ENCODE measurements around the gene SUN1. TPM values are rescaled to one million over a fixed set of nuclear protein-coding genes. Genes with fewer than 3 reads are reported as not detected.

SUN1 gene
- polyA plus RNA-seq, 1 of the 3 experiments (the other 2 are of a cell fraction): 369 TPM

DNA sequence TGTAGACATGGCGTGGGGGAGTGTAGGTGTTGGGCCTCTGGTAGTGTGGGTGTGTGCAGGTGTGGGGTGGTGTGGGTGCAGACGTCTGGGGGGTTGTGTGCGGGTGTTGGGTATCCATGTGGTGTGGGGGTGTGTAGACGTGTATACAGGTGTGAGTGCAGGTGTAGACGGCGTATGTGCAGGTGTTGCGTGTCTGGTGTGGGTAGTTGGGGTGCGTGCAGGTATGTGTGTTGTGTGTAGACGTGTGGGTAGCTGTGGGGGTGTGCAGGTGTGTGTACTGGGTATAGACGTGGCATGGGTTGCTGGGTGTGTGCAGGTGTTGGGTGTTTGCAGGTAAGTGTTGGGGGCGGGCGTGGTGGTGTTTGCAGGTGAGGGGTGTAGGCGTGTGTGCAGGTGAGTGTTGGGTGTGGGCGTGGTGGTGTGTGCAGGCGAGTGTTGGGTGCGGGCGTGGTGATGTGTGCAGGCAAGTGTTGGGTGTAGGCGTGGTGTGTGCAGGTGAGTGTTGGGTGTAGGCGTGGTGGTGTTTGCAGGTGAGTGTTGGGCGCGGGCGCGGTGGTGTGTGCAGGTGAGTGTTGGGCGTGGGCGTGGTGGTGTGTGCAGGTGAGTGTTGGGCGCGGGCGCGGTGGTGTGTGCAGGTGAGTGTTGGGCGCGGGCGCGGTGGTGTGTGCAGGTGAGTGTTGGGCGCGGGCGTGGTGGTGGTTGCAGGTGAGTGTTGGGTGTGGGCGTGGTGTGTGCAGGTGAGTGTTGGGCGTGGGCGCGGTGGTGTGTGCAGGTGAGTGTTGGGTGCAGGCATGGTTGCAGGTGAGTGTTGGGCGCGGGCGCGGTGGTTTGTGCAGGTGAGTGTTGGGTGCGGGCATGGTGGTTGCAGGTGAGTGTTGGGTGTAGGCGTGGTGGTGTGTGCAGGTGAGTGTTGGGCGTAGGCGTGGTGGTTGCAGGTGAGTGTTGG lies 60.6 kb downstream of the SUN1 start:
- Histone ChIP-seq H3K4me3 (ENCODE audit: low read depth in 2 of 2, low read length in 1 of 2) (no peak overlapping the region), H3K9ac (no peak overlapping the region), H3F3A (replicated peaks; ENCODE audit: insufficient read depth) (peaks cover 5% of the 10 kb centered on the region), H3K9me3 (no peaks in the 10 kb centered on the region), H3K36me3 (replicated peaks in 1 of 2; ENCODE audit: control insufficient read depth in 1 of 2, insufficient read depth in 2 of 2, low read length in 1 of 2) (peaks cover 4 to 71% of the 10 kb centered on the region in 2 experiments), H3K9me2 (no peaks in the 10 kb centered on the region), H3K4me2 (no peak overlapping the region), H4K20me1 (ENCODE audit: insufficient read depth) (peaks cover 13% of the 10 kb centered on the region; the same call in 1 of the 2 replicates), H3K27me3 (ENCODE audit: insufficient read depth) (no peaks in the 10 kb centered on the region), H3K79me2 (ENCODE audit: insufficient read depth) (peaks cover 15% of the 10 kb centered on the region), H3K4me1 (ENCODE audit: control insufficient read depth in 1 of 2, insufficient read depth in 2 of 2, low read depth in 1 of 2, low read length in 1 of 2) (peaks cover 0 to 6% of the 10 kb centered on the region in 2 experiments; a peak in 1 of 4 replicates), H2AFZ (ENCODE audit: low read depth) (no peak overlapping the region), H3K27ac (ENCODE audit: low read depth in 2 of 2, low read length in 1 of 2) (no peak overlapping the region)
- DNase-seq: no peak
- ChIA-PET CTCF (no interaction called here), POLR2A (no interaction called here)
- TF ChIP-seq YY1 (IDR thresholded peaks at IDR 0.05; ENCODE audit: low read depth) (no peak), RAD21 (IDR thresholded peaks at IDR 0.05; ENCODE audit: low read length) (no peak), FOSL2 (IDR thresholded peaks at IDR 0.05; ENCODE audit: borderline replicate concordance, low read depth) (no peak), SMC3 (IDR thresholded peaks at IDR 0.05; ENCODE audit: low read depth, low read length) (no peak), MEF2A (IDR thresholded peaks at IDR 0.05; ENCODE audit: borderline replicate concordance, low read depth) (no peak), ELF1 (IDR thresholded peaks at IDR 0.05) (no peak), NRF1 (IDR thresholded peaks at IDR 0.05; ENCODE audit: low read depth, low read length) (no peak), RFX5 (IDR thresholded peaks at IDR 0.05; ENCODE audit: low read length) (no peak), GATA2 (CRISPR knock-in tag; IDR thresholded peaks at IDR 0.05) (no peak), GABPA (IDR thresholded peaks at IDR 0.05; ENCODE audit: low read depth) (no peak), TEAD4 (IDR thresholded peaks at IDR 0.05; ENCODE audit: borderline replicate concordance, insufficient read depth) (no peak), FOXM1 (IDR thresholded peaks at IDR 0.05; ENCODE audit: low read depth) (no peak), JUND (IDR thresholded peaks at IDR 0.05) (no peak), TCF12 (IDR thresholded peaks at IDR 0.05) (no peak)
- TF ChIP-seq, protein P1, sequence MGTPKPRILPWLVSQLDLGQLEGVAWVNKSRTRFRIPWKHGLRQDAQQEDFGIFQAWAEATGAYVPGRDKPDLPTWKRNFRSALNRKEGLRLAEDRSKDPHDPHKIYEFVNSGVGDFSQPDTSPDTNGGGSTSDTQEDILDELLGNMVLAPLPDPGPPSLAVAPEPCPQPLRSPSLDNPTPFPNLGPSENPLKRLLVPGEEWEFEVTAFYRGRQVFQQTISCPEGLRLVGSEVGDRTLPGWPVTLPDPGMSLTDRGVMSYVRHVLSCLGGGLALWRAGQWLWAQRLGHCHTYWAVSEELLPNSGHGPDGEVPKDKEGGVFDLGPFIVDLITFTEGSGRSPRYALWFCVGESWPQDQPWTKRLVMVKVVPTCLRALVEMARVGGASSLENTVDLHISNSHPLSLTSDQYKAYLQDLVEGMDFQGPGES (IDR thresholded peaks at IDR 0.05; ENCODE audit: low read depth, low read length): no peak
- TF ChIP-seq, protein P2, sequence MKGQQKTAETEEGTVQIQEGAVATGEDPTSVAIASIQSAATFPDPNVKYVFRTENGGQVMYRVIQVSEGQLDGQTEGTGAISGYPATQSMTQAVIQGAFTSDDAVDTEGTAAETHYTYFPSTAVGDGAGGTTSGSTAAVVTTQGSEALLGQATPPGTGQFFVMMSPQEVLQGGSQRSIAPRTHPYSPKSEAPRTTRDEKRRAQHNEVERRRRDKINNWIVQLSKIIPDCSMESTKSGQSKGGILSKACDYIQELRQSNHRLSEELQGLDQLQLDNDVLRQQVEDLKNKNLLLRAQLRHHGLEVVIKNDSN (IDR thresholded peaks at IDR 0.05; ENCODE audit: borderline replicate concordance, low read depth): no peak
- 98% methylated on average over 48 of the region's 48 CpGs for WGBS (ENCODE audit: low lambda C conversion rate)

DNA sequence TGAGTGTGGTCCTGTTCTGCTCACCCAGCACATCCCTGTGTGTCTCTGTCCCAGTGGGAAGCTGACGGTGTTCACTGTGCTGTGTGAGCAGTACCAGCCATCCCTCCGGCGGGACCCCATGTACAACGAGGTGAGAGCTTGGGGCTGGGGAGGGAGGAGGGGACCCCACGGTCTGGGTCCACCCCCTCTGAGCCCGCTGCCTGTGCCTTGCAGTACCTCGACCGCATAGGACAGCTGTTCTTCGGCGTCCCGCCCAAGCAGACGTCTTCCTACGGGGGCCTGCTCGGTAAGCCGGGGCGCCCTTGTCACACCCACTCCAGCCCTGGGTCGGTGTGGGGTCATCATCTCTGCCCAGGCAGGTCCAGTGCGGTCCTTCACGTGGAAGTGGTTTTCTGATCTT lies 61.4 kb downstream of the SUN1 start:
- Histone ChIP-seq H3K79me2 (ENCODE audit: insufficient read depth) (peaks cover 7% of the 10 kb centered on the region; the same call in 1 of the 2 replicates), H3K9me3 (no peaks in the 10 kb centered on the region), H3K36me3 (replicated peaks in 1 of 2; ENCODE audit: control insufficient read depth in 1 of 2, insufficient read depth in 2 of 2, low read length in 1 of 2) (peaks cover 0 to 65% of the 10 kb centered on the region in 2 experiments), H3K27ac (ENCODE audit: low read depth in 2 of 2, low read length in 1 of 2) (no peak overlapping the region), H3K4me2 (no peak overlapping the region), H3F3A (replicated peaks; ENCODE audit: insufficient read depth) (peaks cover 5% of the 10 kb centered on the region), H3K4me3 (ENCODE audit: low read depth in 2 of 2, low read length in 1 of 2) (no peak overlapping the region), H2AFZ (ENCODE audit: low read depth) (no peak overlapping the region), H3K9me2 (no peaks in the 10 kb centered on the region), H3K4me1 (ENCODE audit: control insufficient read depth in 1 of 2, insufficient read depth in 2 of 2, low read depth in 1 of 2, low read length in 1 of 2) (peaks cover 0 to 6% of the 10 kb centered on the region in 2 experiments; a peak in 1 of 4 replicates), H4K20me1 (ENCODE audit: insufficient read depth) (peaks cover 11% of the 10 kb centered on the region; the same call in 1 of the 2 replicates), H3K9ac (no peak overlapping the region), H3K27me3 (ENCODE audit: insufficient read depth) (no peaks in the 10 kb centered on the region)
- no peak for DNase-seq
- 95% methylated on average over 12 of the region's 19 CpGs for WGBS (ENCODE audit: low lambda C conversion rate)
- ChIA-PET CTCF (interaction anchor here (0.7 to 2.2 kb wide), 4 partner anchors 15 to 626 kb away, joined by 3 to 7 read pairs (median 4); no protein-coding TSS in a partner anchor), POLR2A (no interaction called here)
- TF ChIP-seq NRF1 (IDR thresholded peaks at IDR 0.05; ENCODE audit: low read depth, low read length): no peak
- no peak for TF ChIP-seq TAF1 (IDR thresholded peaks at IDR 0.05; ENCODE audit: borderline replicate concordance, low read depth, low read length)
- no peak for TF ChIP-seq MEF2A (IDR thresholded peaks at IDR 0.05; ENCODE audit: borderline replicate concordance, low read depth)
- no peak for TF ChIP-seq GABPA (IDR thresholded peaks at IDR 0.05; ENCODE audit: low read depth)
- no peak for TF ChIP-seq MXI1 (IDR thresholded peaks at IDR 0.05; ENCODE audit: low read depth, low read length)
- TF ChIP-seq, protein P3, sequence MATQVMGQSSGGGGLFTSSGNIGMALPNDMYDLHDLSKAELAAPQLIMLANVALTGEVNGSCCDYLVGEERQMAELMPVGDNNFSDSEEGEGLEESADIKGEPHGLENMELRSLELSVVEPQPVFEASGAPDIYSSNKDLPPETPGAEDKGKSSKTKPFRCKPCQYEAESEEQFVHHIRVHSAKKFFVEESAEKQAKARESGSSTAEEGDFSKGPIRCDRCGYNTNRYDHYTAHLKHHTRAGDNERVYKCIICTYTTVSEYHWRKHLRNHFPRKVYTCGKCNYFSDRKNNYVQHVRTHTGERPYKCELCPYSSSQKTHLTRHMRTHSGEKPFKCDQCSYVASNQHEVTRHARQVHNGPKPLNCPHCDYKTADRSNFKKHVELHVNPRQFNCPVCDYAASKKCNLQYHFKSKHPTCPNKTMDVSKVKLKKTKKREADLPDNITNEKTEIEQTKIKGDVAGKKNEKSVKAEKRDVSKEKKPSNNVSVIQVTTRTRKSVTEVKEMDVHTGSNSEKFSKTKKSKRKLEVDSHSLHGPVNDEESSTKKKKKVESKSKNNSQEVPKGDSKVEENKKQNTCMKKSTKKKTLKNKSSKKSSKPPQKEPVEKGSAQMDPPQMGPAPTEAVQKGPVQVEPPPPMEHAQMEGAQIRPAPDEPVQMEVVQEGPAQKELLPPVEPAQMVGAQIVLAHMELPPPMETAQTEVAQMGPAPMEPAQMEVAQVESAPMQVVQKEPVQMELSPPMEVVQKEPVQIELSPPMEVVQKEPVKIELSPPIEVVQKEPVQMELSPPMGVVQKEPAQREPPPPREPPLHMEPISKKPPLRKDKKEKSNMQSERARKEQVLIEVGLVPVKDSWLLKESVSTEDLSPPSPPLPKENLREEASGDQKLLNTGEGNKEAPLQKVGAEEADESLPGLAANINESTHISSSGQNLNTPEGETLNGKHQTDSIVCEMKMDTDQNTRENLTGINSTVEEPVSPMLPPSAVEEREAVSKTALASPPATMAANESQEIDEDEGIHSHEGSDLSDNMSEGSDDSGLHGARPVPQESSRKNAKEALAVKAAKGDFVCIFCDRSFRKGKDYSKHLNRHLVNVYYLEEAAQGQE (IDR thresholded peaks at IDR 0.05; ENCODE audit: low read depth, low read length): no peak
- no peak for TF ChIP-seq EP300 (IDR thresholded peaks at IDR 0.05; ENCODE audit: borderline replicate concordance in 1 of 2, low read depth in 1 of 2, low read length in 1 of 2)
- no peak for TF ChIP-seq SIN3A (IDR thresholded peaks at IDR 0.05; ENCODE audit: borderline replicate concordance, low read depth, low read length)
- no peak for TF ChIP-seq GATA2 (CRISPR knock-in tag; IDR thresholded peaks at IDR 0.05)
